Measurements from ENCODE around the gene PLSCR5.

Gene PLSCR5

GRCh38 chr3:146543461-146544001, 61.6 kb downstream of the PLSCR5 start:
- DNase-seq: no peak

GRCh38 chr3:146542978-146543377, 62.2 kb downstream of the PLSCR5 start:
- DNase-seq: no peak

- DNase-seq: no peak
Observed at GRCh38 chr3:146542179-146542578, 63.0 kb downstream of the PLSCR5 start.

DNA sequence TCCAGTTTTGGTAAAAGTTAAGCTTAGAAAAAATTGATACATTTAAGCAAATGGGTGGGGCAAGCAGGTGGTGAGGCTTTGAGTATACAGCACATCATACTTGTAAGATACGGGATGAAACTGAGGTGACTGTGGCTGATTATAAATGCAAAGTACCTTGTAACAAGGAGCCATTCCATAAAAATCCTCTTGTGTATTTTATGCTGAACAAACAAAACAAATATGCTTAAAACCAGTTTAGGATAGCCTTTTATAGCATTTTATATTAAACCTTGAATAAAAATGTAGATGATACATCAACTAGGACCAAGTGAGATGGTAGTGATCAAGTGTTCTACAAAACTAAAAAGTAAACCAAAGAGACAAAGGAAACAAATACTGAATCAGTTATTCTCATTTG, 64.2 kb downstream of the PLSCR5 start:
- no peak for DNase-seq

DNA sequence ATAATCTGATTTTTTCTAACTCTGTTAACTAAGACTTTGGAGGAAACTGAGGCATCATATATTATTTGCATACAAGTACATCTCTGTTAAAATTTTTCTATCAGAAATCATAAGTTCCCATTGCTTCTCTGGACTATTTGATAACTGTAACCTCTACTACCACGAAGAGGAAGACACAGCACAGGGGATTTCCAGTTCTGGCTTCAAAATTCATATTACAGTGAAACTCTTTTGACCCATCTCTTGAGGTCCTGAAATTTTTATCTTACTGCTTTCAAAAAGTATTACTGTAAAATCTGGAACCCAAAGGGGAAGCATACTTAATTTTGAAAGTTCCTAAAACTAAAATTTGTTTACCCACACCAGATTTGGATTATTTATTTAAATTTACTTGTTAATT, 64.9 kb downstream of the PLSCR5 start:
- no peak for DNase-seq

DNA sequence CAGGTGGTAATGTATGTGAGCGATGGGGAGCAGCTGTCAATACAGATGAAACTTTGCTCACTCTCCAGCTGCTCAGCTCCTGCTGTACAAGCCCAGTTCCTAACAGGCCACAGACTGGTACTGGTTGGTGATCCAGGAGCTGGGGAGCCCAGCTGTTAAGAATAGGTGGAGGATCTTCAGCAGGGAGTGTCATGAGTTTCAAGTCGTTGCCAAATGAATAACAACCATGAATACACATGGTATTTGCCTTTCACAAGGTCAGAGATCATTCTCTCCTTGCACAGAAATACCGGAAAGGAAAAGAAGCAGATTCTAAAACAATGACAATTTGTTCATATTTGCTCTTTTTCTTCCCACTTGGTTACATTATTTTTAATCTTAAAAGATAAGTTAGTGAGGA, 65.8 kb downstream of the PLSCR5 start:
- no peak for DNase-seq

DNA sequence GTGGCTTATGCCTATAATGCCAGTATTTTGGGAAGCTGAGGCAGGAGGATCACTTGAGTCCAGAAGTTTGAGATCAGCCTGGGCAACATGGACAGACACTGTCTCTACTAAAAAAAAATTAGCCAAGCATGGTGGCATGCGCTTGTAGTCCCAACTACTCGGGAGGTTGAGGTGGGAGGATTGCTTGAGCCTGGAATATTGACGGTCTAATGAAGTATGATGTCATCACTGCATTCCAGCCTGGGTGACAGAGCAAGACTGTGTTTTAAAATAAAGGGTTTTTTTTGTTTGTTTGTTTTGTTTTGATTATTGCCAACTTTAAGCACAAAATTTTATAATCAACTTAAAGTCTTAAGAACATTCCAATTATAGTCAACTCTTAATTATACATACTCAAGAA, 67.5 kb downstream of the PLSCR5 start:
- DNase-seq: no peak

GRCh38 chr3:146536681-146537080, 68.5 kb downstream of the PLSCR5 start:
- DNase-seq: no peak

Data from NCI-H774 (cell line).